Muscle layer of colon (tissue), 2 donors: ENCODE results near the gene HACE1.
"Not testable (repeated sequence)": the region's sequence is repeated elsewhere in the genome, so short reads cannot be mapped to it uniquely, and the experiment has no call there.

Experiments used
- H3K27ac ChIP-seq: one replicate; pipeline ENCODE4 v1.7.0; 2013; ENCODE audit warnings: low read depth, mild to moderate bottlenecking, low read length, moderate library complexity
- H3K27me3 ChIP-seq, 2 donors: one replicate each; pipeline ENCODE4 v1.7.0; 2013; ENCODE audit warnings: low read length in 2 of 2, mild to moderate bottlenecking in 2 of 2; ENCODE audit not compliant: insufficient read depth in 2 of 2, control insufficient read depth in 1 of 2
- H3K36me3 ChIP-seq: one replicate; pipeline ENCODE4 v1.7.0; 2013; ENCODE audit warnings: mild to moderate bottlenecking, low read length; ENCODE audit not compliant: insufficient read depth
- H3K4me1 ChIP-seq: one replicate; pipeline ENCODE4 v1.7.0; 2013; ENCODE audit warnings: mild to moderate bottlenecking, low read length; ENCODE audit not compliant: insufficient read depth
- H3K4me3 ChIP-seq, 2 donors: one replicate each; pipeline ENCODE4 v1.7.0; 2013; ENCODE audit warnings: low read length in 2 of 2, low read depth in 1 of 2, mild to moderate bottlenecking in 1 of 2, moderate library complexity in 1 of 2
- H3K9ac ChIP-seq: one replicate; pipeline ENCODE4 v1.7.0; 2013; ENCODE audit warnings: low read length
- H3K9me3 ChIP-seq: one replicate; pipeline ENCODE4 v1.7.0; 2013; ENCODE audit warnings: mild to moderate bottlenecking, low read length
- donor health status: abdominal sarcoma.
- donor health status: Adenocarcinoma of cecum.

HACE1 gene

DNA sequence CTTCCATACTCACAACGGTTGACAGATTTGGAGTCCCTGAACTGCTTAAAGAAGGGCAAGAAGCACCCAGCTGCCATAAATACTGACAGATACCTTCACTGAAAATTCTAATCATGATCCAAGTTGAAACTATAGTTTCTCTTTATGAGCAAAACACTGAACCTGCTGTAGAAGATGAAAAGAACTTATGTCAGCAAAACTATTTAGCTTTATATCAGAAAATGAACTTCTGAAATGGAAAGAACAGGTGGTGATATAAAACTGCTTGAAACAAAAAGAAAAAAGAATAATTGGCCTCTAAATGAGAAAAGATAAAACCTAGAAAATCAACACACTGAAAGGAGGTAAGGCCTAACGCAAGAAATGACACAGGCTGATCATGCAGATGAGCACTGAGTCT lies 72.4 kb downstream of the HACE1 start:
- no peak overlapping the region for H3K4me3 ChIP-seq
- no peak overlapping the region for H3K9ac ChIP-seq
- H3K9me3 ChIP-seq: no peaks in the 10 kb centered on the region
- no peaks in the 10 kb centered on the region for H3K4me1 ChIP-seq
- H3K27ac ChIP-seq: no peak overlapping the region
- H3K36me3 ChIP-seq: peaks cover 11% of the 10 kb centered on the region
- no peaks in the 10 kb centered on the region for H3K27me3 ChIP-seq

DNA sequence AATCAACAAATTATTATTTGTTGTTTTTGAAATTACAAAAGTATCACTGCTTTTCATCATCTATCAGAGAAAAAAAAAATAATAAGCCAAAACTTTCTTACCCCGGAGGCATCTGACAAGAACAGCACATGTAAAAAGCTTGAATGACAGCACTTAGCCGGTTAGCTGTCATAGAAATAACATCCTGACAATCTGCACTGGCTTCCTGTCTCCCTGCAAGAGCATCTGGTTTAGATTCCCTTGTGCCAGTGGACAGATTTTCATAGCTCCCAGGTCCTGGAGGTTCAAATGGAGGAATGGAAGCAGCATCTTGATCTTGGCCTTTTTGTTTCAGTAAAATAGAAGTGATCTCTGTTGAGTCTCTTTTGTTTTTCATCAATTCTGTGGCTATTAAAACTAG lies 74.8 kb downstream of the HACE1 start:
- no peaks in the 10 kb centered on the region for H3K27me3 ChIP-seq

DNA sequence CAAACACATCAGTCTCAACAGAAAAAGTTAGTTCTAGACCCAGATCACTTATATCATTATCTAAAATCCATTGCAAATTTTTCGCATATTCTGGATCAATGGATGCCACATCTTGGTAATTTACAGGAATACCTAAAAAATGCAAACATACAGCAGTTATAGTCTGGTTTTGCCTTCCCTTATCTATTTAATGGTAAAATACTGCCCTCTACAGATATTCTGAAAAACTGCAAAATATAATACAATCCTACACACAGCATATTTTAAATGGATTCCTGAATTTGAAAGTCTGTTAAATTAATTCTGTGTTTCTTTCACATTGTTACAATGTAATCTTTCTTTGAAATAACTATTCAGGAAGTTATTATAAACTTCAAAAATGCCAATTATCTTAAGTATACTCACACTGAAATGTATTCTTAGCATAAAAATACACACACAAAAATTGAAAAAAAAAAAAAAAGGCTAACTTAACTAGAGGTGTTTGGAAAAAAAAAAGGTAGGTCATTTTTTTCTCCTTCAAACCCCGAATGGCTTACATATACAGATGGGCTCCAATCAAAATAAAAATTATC lies 88.4 kb downstream of the HACE1 start:
- no peaks in the 10 kb centered on the region for H3K27me3 ChIP-seq
- H3K36me3 ChIP-seq: peaks cover under 1% of the 10 kb centered on the region
- H3K27ac ChIP-seq: no peak overlapping the region
- no peak overlapping the region for H3K9ac ChIP-seq
- no peaks in the 10 kb centered on the region for H3K9me3 ChIP-seq
- H3K4me3 ChIP-seq: no peak overlapping the region
- no peaks in the 10 kb centered on the region for H3K4me1 ChIP-seq

More for the DNA sequence above, 74.8 kb downstream of the HACE1 start:
- Histone ChIP-seq H3K27ac (no peak overlapping the region), H3K9ac (no peak overlapping the region), H3K4me3 (no peak overlapping the region), H3K9me3 (no peaks in the 10 kb centered on the region), H3K36me3 (peaks cover 11% of the 10 kb centered on the region), H3K4me1 (no peaks in the 10 kb centered on the region)

DNA sequence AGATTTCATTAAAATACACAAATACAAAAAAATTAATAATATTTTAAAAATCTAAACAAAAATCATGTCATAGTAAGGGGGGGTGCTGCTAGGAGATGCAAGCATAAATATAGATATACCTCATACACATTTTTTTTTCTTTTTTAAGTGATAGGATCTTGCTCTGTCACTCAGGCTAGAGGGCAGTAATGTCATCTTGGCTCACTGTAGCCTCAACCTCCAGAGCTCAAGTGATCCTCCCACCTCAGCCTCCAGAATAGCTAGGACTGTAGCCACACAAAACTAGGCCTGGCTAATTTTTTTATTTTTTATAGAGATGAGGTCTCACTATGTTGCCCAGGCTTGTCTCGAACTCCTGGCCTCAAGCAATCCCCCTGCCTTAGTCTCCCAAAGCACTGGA lies 90.8 kb downstream of the HACE1 start:
- no peaks in the 10 kb centered on the region for H3K9me3 ChIP-seq
- no peak overlapping the region for H3K27ac ChIP-seq
- H3K27me3 ChIP-seq: no peaks in the 10 kb centered on the region
- no peak overlapping the region for H3K9ac ChIP-seq
- H3K4me1 ChIP-seq: no peaks in the 10 kb centered on the region
- H3K4me3 ChIP-seq: no peak overlapping the region
- no peaks in the 10 kb centered on the region for H3K36me3 ChIP-seq

DNA sequence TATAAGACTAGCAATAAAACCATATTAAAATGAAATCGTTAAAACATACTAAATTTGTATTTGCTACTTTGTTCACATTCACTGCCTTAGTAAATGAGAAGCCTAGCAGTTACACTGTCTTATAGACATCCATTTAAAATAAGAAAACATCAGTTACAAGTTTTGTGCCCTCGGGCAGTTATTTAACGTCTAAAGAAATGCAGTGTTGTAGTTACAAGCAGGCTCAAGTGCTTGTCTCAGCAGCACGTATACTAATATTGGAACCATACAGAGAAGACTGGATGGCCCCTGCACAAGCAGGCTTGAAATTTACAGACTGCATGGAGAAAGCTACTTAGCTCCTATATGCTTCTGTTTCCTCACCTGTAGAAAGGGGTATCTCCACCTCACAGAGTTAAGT lies 93.1 kb downstream of the HACE1 start:
- no peak overlapping the region for H3K9ac ChIP-seq
- H3K4me3 ChIP-seq: no peak overlapping the region
- no peaks in the 10 kb centered on the region for H3K36me3 ChIP-seq
- no peaks in the 10 kb centered on the region for H3K9me3 ChIP-seq
- no peak overlapping the region for H3K27ac ChIP-seq
- no peaks in the 10 kb centered on the region for H3K4me1 ChIP-seq
- no peaks in the 10 kb centered on the region for H3K27me3 ChIP-seq

DNA sequence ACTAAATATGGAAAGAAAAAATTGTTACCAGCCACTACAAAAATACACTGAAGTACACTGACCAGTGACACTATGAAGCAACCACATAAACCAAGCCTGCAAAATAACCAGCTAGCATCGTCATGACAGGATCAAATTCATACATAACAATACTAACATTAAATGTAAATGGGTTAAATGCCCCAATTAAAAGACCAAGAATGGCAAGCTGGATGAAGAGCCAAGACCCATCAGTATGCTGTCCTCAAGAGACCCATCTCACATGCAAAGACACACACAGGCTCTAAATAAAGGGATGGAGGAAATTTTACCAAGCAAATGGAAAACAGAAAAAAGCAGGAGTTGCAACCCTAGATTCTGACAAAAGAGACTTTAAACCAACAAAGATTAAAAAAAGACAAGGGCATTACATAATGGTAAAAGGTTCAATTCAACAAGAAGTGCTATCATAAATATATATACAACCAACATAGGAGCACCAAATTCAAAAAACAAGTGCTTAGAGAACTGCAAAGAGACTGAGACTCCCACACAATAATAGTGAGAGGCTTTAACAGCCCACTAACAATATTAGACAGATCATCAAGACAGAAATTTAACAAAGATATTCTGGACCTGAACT lies 104.8 kb downstream of the HACE1 start:
- Histone ChIP-seq H3K27me3 (no peaks in the 10 kb centered on the region), H3K4me3 (no peak overlapping the region), H3K4me1 (no peaks in the 10 kb centered on the region), H3K36me3 (peaks cover 4% of the 10 kb centered on the region), H3K9me3 (peaks cover 6% of the 10 kb centered on the region), H3K27ac (no peak overlapping the region), H3K9ac (no peak overlapping the region)

DNA sequence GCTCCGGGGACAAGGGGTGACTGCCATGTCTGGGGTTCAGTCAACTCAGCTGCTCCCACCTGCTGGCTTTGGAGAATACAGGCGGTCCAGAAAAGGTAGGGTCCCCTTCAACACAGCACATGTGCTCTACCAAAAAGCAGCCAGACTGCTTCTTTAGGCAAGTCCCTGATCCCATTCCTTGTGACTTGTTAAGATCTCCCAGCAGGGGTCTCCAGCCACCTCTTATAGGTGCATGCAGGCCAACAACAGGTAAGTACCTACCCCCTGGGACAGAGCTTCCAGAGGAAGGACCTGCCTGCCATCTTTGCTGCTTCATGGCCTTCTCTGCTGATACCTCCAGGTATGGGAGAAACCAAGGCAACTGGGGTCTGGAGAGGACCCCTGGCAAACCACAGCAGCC lies 106.5 kb downstream of the HACE1 start:
- Histone ChIP-seq H3K9me3 (peaks cover 6% of the 10 kb centered on the region), H3K36me3 (peaks cover 4% of the 10 kb centered on the region), H3K9ac (no peak overlapping the region), H3K4me3 (no peak overlapping the region), H3K27me3 (no peaks in the 10 kb centered on the region), H3K27ac (no peak overlapping the region), H3K4me1 (no peaks in the 10 kb centered on the region)

DNA sequence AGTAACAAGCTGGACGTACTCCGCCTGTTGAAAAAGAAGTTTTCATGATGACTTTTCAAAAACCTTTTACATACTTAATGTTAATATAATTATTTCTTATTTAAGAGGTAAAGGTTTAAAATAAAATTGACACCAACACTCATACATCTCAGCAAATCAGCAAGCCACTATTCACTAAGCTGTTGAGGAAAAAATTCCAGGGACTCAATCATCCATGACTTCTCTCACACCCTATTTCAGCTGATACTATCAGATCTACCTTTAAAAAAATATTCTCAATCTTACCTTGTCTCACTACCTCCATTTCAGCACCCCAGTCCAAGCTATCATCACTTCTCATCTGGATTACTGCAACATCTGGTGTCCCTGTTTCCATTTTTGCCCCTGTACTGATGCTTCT lies 109.3 kb downstream of the HACE1 start:
- no peak overlapping the region for H3K9ac ChIP-seq
- peaks cover 6% of the 10 kb centered on the region for H3K9me3 ChIP-seq
- H3K4me1 ChIP-seq: no peaks in the 10 kb centered on the region
- peaks cover 9% of the 10 kb centered on the region for H3K36me3 ChIP-seq
- no peak overlapping the region for H3K4me3 ChIP-seq
- no peaks in the 10 kb centered on the region for H3K27me3 ChIP-seq
- no peak overlapping the region for H3K27ac ChIP-seq

DNA sequence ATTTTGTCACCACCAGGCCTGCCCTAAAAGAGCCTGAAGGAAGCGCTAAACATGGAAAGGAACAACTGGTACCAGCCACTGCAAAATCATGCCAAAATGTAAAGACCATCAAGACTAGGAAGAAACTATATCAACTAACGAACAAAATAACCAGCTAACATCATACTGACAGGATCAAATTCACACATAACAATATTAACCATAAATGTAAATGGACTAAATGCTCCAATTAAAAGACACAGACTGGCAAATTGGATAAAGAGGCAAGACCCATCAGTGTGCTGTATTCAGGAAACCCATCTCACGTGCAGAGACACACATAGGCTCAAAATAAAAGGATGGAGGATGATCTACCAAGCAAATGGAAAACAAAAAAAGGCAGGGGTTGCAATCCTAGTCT lies 120.6 kb downstream of the HACE1 start:
- H3K9ac ChIP-seq, H3K27ac ChIP-seq, H3K4me1 ChIP-seq, H3K36me3 ChIP-seq, H3K9me3 ChIP-seq, H3K27me3 ChIP-seq, H3K4me3 ChIP-seq: not testable (repeated sequence)

DNA sequence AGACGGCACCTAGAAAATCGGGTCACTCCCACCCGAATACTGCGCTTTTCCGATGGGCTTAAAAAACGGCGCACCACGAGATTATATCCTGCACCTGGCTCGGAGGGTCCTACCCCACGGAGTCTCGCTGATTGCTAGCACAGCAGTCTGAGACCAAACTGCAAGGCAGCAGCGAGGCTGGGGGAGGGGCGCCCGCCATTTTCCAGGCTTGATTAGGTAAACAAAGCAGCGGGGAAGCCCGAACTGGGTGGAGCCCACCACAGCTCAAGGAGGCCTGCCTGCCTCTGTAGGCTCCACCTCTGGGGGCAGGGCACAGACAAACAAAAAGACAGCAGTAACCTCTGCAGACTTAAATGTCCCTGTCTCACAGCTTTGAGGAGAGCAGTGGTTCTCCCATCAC lies 122.2 kb downstream of the HACE1 start:
- H3K9me3 ChIP-seq, H3K27me3 ChIP-seq, H3K4me1 ChIP-seq, H3K36me3 ChIP-seq, H3K9ac ChIP-seq, H3K4me3 ChIP-seq, H3K27ac ChIP-seq: not testable (repeated sequence)

DNA sequence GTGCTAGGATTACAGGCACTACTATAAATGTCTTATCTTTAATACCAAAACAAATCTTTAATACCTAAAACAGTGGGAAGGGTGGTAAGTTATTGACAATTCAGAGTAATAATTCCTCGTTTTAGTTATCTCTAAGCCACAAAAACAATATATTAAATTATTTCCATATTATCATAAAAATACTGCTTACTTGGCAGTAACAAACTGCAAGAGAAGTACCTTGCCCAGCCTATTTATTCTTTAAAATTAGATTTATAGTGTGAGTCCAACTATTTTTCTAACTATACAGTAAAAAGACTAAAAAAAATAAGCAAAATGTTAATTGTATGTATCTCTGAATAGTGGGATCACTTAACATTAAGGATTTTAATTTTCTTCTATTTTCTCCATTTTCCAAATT lies 123.2 kb downstream of the HACE1 start:
- Histone ChIP-seq H3K9me3 (no peaks in the 10 kb centered on the region), H3K27me3 (no peaks in the 10 kb centered on the region), H3K4me3 (no peak overlapping the region), H3K27ac (no peak overlapping the region), H3K36me3 (no peaks in the 10 kb centered on the region), H3K9ac (no peak overlapping the region), H3K4me1 (no peaks in the 10 kb centered on the region)

DNA sequence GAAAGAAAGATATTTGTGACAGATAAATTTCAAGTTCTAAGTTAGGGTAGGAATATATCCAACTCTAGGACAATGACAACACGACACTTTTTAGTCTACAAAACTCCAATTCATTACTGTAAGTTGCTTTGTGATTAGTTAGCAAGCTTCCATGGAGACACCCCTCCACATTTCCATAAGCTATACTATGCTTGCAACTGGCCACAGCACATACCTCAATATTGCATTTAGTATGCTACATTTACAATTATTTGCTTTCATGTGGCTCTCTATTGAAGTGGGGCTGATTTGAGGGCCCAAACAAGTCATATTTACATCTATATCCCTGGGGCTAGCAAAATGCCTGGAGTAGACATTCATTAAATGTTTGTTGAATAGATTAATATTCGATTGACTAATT lies 129.3 kb downstream of the HACE1 start:
- Histone ChIP-seq H3K9ac (no peak overlapping the region), H3K4me1 (no peaks in the 10 kb centered on the region), H3K27me3 (no peaks in the 10 kb centered on the region), H3K4me3 (no peak overlapping the region), H3K27ac (no peak overlapping the region), H3K9me3 (no peaks in the 10 kb centered on the region), H3K36me3 (no peaks in the 10 kb centered on the region)
